Heart left ventricle (tissue), 13 donors: ENCODE data around the gene POU4F3.

Experiments used
- CTCF ChIP-seq, 12 donors: fragments of 200-600 bp; sonication (generic) in 4 of 12; IDR thresholded peaks; one replicate each; pipeline versions ENCODE4 v1.5.0 to v1.8.0; 2018 to 2022; ENCODE audit warnings: antibody characterized with exemption in 12 of 12, mild to moderate bottlenecking in 5 of 12
- POLR2A ChIP-seq, 2 donors: fragments of 450-650 bp; IDR thresholded peaks; one replicate each; pipeline ENCODE4 v1.6.1; 2017; ENCODE audit warnings: antibody characterized with exemption in 2 of 2, mild to moderate bottlenecking in 2 of 2, moderate library complexity in 2 of 2
- donor health status: ischemic (EF 13 %, LVEDD 7.1; RV severe dilation, severe dysfunction).
- donor health status: DM: no; HTN: yes; CAD: no.
- donor health status: DM: no; HTN: no; CAD: no.
- donor health status: ischemic (EF 25% LVEDD 6.9; RV normal size, moderate dysfunction).
- donor health status: ischemic (EF 25% LVEDD 5.7; RV mildly dilated, moderate dysfunction).
- donor health status: ischemic (EF 35%, LVEDD 5.7; RV mildly dilated, moderate dysfunction).
- donor health status: nonischemic (EF 11% LVEDD 7.7; RV severe dilation, severe dysfunction).
- donor health status: DM: yes; HTN: yes; CAD: no.
- donor health status: PGD.
- donor health status: ischemic (EF 29% LVEDD 5.4; RV normal size, mild dysfunction).
- donor health status: nonischemic (EF 23%, LVEDD 6.1; RV moderate dilation, normal function).

GRCh38 chr5:146327257-146327870, 11.3 kb upstream of the POU4F3 start:
- no peak for TF ChIP-seq CTCF (IDR thresholded peaks at IDR 0.05)
- no peak for TF ChIP-seq POLR2A (IDR thresholded peaks at IDR 0.05)
